Muscle layer of colon (tissue), 2 donors: Measurements from ENCODE around the gene ANKRD9.
"Not testable (repeated sequence)": the region's sequence is repeated elsewhere in the genome, so short reads cannot be mapped to it uniquely, and the experiment has no call there.

Experiments
- H3K27ac ChIP-seq: one replicate; pipeline ENCODE4 v1.7.0; 2013; ENCODE audit warnings: low read depth, mild to moderate bottlenecking, low read length, moderate library complexity
- H3K27me3 ChIP-seq, 2 donors: one replicate each; pipeline ENCODE4 v1.7.0; 2013; ENCODE audit warnings: low read length in 2 of 2, mild to moderate bottlenecking in 2 of 2; ENCODE audit not compliant: insufficient read depth in 2 of 2, control insufficient read depth in 1 of 2
- H3K36me3 ChIP-seq: one replicate; pipeline ENCODE4 v1.7.0; 2013; ENCODE audit warnings: mild to moderate bottlenecking, low read length; ENCODE audit not compliant: insufficient read depth
- H3K4me1 ChIP-seq: one replicate; pipeline ENCODE4 v1.7.0; 2013; ENCODE audit warnings: mild to moderate bottlenecking, low read length; ENCODE audit not compliant: insufficient read depth
- H3K4me3 ChIP-seq, 2 donors: one replicate each; pipeline ENCODE4 v1.7.0; 2013; ENCODE audit warnings: low read length in 2 of 2, low read depth in 1 of 2, mild to moderate bottlenecking in 1 of 2, moderate library complexity in 1 of 2
- H3K9ac ChIP-seq: one replicate; pipeline ENCODE4 v1.7.0; 2013; ENCODE audit warnings: low read length
- H3K9me3 ChIP-seq: one replicate; pipeline ENCODE4 v1.7.0; 2013; ENCODE audit warnings: mild to moderate bottlenecking, low read length
- donor health status: abdominal sarcoma.
- donor health status: Adenocarcinoma of cecum.

The ANKRD9 gene

DNA sequence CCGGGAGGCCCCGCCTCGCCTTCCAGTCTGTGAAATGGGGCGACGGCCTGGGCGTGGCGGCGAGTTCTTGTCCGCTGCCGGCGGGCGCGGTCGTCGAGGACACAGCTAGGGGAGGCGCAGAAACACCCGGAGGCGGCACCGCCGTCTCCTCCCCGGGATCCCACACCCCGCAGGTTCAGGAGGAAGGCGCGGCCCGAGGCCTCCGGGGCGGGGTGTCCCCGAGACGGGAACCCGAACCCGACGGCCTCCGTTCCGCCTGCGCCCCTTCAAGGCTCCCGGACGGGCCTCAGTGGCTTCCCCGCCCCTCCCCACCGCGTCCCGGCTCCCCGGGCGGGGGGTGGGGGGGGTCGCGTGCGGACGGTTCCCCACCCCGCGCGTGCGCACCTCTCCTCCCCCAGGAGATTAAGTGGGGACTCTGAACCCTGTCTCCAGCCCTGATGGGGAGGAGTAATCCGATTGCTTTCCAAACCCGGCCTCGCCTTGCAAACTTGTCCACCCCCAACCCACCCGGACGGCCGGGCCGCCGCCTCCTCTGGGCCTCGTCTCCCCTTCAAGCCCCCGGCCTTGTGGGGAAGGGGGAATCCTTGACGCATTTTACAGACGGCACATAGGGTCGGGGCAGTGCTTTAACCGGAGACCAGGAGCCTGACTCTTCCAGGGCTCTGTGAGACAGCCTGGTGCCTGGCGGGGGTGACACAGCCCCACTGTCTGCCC lies 35.3 kb upstream of the ANKRD9 start:
- no peak overlapping the region for H3K27ac ChIP-seq
- H3K9ac ChIP-seq = no peak overlapping the region
- H3K4me3 ChIP-seq = no peak overlapping the region
- H3K9me3 ChIP-seq = no peaks in the 10 kb centered on the region
- H3K36me3 ChIP-seq = no peaks in the 10 kb centered on the region
- H3K4me1 ChIP-seq = no peaks in the 10 kb centered on the region
- H3K27me3 ChIP-seq = peaks cover 4 to 32% of the 10 kb centered on the region in 2 donors

GRCh38 chr14:102544046-102544746 lies 34.6 kb upstream of the ANKRD9 start:
- H3K36me3 ChIP-seq = no peaks in the 10 kb centered on the region
- no peak overlapping the region for H3K9ac ChIP-seq
- H3K9me3 ChIP-seq = no peaks in the 10 kb centered on the region
- peaks cover 4 to 35% of the 10 kb centered on the region in 2 donors for H3K27me3 ChIP-seq
- no peak overlapping the region for H3K27ac ChIP-seq
- no peak overlapping the region for H3K4me3 ChIP-seq
- no peaks in the 10 kb centered on the region for H3K4me1 ChIP-seq

GRCh38 chr14:102541771-102542170 lies 32.2 kb upstream of the ANKRD9 start:
- Histone ChIP-seq H3K27ac (no peak overlapping the region), H3K4me1 (no peaks in the 10 kb centered on the region), H3K27me3 (peaks cover 4 to 40% of the 10 kb centered on the region in 2 donors), H3K9me3 (no peaks in the 10 kb centered on the region), H3K9ac (no peak overlapping the region), H3K4me3 (no peak overlapping the region), H3K36me3 (no peaks in the 10 kb centered on the region)

- H3K4me1 ChIP-seq, H3K9me3 ChIP-seq, H3K36me3 ChIP-seq, H3K4me3 ChIP-seq, H3K9ac ChIP-seq, H3K27ac ChIP-seq: not testable (repeated sequence)
- H3K27me3 ChIP-seq = peaks cover 4 to 38% of the 10 kb centered on the region in 2 donors
Measured at GRCh38 chr14:102541029-102541491, 31.5 kb upstream of the ANKRD9 start.

- no peaks in the 10 kb centered on the region for H3K4me1 ChIP-seq
- H3K27ac ChIP-seq = no peak overlapping the region
- H3K36me3 ChIP-seq = no peaks in the 10 kb centered on the region
Measured at GRCh38 chr14:102540315-102541028, 30.9 kb upstream of the ANKRD9 start.

DNA sequence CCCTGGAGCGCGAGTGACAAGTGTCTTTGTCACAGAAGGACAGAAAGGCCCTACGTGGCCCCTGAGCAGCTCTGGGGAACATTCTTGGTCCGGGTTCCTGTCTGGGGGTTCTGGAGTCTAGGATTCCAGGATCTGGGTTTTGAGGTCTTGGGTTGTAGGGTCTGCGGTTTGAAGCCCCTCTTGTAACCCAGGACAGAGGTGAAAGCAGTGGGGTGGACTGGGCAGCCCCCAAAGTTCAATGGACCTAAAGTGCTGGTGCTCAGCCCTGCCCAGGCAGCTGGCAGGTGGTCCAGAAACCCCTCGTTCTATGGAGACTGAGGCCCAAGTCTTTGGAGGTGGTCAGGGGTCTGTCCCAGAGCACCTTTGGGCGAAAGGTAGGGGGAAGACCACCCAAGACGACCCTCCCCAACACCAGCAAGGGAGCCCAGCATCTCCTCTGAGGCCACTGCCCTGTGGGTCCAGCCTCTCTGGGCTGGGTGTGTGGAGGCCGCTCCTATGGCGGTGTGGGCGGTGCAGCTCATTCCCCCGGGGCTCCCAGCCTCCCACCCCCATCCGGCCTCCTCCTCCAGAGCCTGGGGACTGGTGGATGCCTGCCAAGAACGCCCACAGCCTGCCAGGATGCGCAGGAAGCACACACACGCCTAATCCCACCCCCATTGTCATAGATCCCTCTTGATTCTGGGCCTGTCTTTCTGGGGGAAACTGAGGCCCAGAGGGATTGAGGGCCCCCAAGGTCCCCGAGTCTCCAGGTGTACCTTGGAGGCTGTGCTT lies 30.2 kb upstream of the ANKRD9 start:
- Histone ChIP-seq H3K4me3 (no peak overlapping the region), H3K9ac (no peak overlapping the region), H3K4me1 (no peaks in the 10 kb centered on the region), H3K27ac (no peak overlapping the region), H3K27me3 (peaks cover 4 to 25% of the 10 kb centered on the region in 2 donors), H3K9me3 (no peaks in the 10 kb centered on the region), H3K36me3 (no peaks in the 10 kb centered on the region)

More at GRCh38 chr14:102540315-102541028, 30.9 kb upstream of the ANKRD9 start:
- no peak overlapping the region for H3K9ac ChIP-seq
- H3K4me3 ChIP-seq = no peak overlapping the region
- H3K27me3 ChIP-seq = peaks cover 4 to 33% of the 10 kb centered on the region in 2 donors
- H3K9me3 ChIP-seq = no peaks in the 10 kb centered on the region

DNA sequence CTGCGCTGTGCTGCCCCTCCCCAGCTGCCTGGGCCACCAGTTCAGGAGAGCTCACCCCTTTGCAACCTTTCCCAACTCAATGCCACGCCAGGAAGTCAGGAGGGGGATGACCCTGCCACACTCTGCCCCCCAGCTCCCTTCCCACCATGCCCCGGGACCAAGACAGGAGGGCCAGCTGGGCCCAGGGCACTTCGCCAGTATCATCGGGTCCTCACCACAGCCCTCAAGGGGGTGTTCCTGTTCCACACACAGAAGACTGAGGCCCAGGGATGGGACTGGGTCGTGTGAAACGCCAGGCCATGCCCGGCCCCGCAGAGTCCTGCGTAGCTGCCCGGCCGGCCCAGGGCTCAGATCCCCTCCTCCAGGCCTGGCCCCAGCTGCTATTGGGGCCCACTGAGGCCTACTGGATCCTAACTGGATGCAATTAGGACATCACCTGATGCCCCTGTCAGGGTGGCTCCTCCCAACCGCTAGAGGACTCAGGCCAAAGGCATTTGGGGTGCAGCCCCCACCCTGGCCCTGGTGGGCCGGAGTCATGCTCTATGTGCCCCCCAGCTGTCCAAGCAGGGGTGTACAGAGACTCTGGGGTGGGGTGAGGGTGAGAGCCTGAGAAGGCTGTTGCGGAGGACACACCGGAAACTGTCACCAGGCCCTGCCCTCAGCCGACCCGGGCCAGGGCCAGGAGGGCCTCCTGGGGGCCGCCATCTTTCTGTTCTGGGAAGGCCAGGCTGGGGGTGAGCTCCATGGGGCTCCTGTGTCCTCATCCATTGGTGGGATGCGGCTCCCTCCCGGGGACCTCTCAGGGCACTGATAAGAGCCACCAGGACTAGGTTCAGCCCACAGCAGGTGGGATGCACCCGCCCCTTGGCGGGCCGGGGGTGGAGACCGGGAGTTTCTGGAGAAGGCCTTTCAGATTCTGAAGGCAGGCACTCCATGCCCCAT lies 29.3 kb upstream of the ANKRD9 start:
- Histone ChIP-seq H3K9ac (no peak overlapping the region), H3K9me3 (no peaks in the 10 kb centered on the region), H3K27me3 (peaks cover under 1 to 18% of the 10 kb centered on the region in 2 donors), H3K36me3 (no peaks in the 10 kb centered on the region), H3K4me3 (no peak overlapping the region), H3K27ac (no peak overlapping the region), H3K4me1 (no peaks in the 10 kb centered on the region)

GRCh38 chr14:102537981-102538601 lies 28.5 kb upstream of the ANKRD9 start:
- Histone ChIP-seq H3K9ac (no peak overlapping the region), H3K4me3 (no peak overlapping the region), H3K27me3 (peaks cover 0 to 13% of the 10 kb centered on the region in 2 donors), H3K27ac (no peak overlapping the region), H3K9me3 (no peaks in the 10 kb centered on the region), H3K4me1 (no peaks in the 10 kb centered on the region), H3K36me3 (no peaks in the 10 kb centered on the region)

DNA sequence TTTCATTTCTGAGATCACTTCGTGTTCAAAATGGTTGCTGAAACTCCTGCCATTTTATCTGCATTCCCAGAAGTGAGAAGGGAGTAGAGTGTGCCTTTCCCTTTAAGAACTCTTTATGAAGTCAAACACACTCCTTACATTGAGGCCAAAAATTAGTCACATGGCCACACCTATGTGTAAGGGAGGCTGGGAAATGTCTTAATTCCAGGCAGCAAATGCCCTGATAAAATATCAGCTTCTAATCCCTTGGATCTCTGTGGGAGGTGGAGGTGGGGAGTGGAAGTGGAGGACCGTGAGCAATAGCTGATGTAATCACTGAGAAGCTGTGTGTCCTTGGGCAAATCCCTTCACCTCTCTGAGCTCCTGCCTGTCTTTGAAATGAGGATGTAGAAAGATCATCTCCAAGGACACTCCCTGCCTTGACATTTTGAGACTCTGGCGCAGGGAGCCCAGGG lies 22.7 kb upstream of the ANKRD9 start:
- Histone ChIP-seq H3K36me3 (no peaks in the 10 kb centered on the region), H3K4me1 (no peaks in the 10 kb centered on the region), H3K27ac (no peak overlapping the region), H3K27me3 (no peaks in the 10 kb centered on the region), H3K9ac (no peak overlapping the region), H3K9me3 (no peaks in the 10 kb centered on the region), H3K4me3 (no peak overlapping the region)
